ENCODE results near the gene TAF11L5. TPM values are rescaled to one million over a fixed set of nuclear protein-coding genes. Genes with fewer than 3 reads are reported as not detected.
"Not testable (repeated sequence)": the region's sequence is repeated elsewhere in the genome, so short reads cannot be mapped to it uniquely, and the experiment has no call there.

The TAF11L5 gene
- total RNA-seq, 2 donors from 2014 or later = not detected

DNA sequence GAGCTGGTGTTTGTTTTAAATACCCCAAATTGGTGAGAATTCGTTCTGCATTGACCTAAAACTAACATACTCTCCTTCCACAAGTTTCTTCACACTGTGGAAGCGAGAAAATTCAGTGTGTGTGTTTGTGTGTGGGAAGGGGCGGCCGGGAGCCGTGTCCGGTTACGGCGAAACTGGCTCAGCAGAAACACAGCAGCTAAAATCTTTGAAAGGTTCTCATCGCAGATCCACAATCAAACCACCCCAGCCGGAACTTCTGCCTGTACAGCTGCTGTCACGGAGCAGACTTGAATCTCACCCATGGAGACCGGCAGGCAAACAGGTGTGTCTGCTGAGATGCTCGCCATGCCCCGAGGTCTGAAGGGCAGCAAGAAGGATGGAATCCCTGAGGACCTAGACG lies 3.5 kb upstream of the TAF11L5 start, which contains the start of gene TAF11L4:
TAF11L4 (plus strand) TSS at position 301 of the 400 bp plus-strand sequence.
- not testable (repeated sequence) for H3K27ac Mint-ChIP-seq; ATAC-seq (replicated peaks); H3K4me3 Mint-ChIP-seq; H3K9me3 Mint-ChIP-seq; H3K4me1 Mint-ChIP-seq; H3K36me3 Mint-ChIP-seq (ENCODE audit: low read depth); H3K27me3 Mint-ChIP-seq

DNA sequence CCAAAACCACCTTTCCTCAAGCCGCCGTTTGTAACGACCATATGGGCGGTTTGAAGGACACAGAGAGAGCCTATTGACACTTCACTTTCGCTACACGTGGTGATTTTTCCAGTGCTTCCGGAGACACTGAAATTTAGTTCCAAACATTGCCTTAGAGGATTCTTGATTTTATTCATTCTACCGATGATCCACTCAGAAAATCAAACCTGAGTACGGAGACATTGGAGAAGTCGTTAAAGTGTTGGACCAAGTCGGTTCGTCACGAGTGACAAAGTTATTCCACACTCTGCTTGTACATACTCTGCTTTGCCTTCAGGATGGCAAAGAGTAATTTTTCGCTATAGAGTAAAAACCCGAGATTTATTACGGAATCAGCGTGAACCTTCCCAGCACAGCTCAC lies 1.5 kb downstream of the TAF11L5 start:
- H3K9me3 Mint-ChIP-seq; ATAC-seq (replicated peaks); H3K27ac Mint-ChIP-seq; H3K27me3 Mint-ChIP-seq; H3K4me1 Mint-ChIP-seq; H3K36me3 Mint-ChIP-seq (ENCODE audit: low read depth); H3K4me3 Mint-ChIP-seq: not testable (repeated sequence)

DNA sequence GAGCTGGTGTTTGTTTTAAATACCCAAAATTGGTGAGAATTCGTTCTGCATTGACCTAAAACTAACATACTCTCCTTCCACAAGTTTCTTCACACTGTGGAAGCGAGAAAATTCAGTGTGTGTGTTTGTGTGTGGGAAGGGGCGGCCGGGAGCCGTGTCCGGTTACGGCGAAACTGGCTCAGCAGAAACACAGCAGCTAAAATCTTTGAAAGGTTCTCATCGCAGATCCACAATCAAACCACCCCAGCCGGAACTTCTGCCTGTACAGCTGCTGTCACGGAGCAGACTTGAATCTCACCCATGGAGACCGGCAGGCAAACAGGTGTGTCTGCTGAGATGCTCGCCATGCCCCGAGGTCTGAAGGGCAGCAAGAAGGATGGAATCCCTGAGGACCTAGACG lies 3.3 kb downstream of the TAF11L5 start, which contains the start of gene TAF11L6:
TAF11L6 (plus strand) TSS at position 301 of the 400 bp plus-strand sequence.
- H3K4me3 Mint-ChIP-seq; H3K9me3 Mint-ChIP-seq; H3K27ac Mint-ChIP-seq; H3K27me3 Mint-ChIP-seq; H3K36me3 Mint-ChIP-seq (ENCODE audit: low read depth); ATAC-seq (replicated peaks); H3K4me1 Mint-ChIP-seq: not testable (repeated sequence)

Other genes starting within 250 kb of the TAF11L5 start
- gene TAF11L2, start 27.0 kb upstream of the TAF11L5 start, total RNA-seq = not detected
- not detected for gene TAF11L3, start 6.9 kb upstream of the TAF11L5 start, total RNA-seq
- gene TAF11L4, start 3.4 kb upstream of the TAF11L5 start, total RNA-seq = not detected
- not detected for gene TAF11L6, start 3.4 kb downstream of the TAF11L5 start, total RNA-seq
- not detected for gene TAF11L7, start 60.5 kb downstream of the TAF11L5 start, total RNA-seq
- not detected for gene TAF11L8, start 65.7 kb downstream of the TAF11L5 start, total RNA-seq
- not detected for gene TAF11L9, start 69.2 kb downstream of the TAF11L5 start, total RNA-seq
- not detected for gene TAF11L10, start 72.6 kb downstream of the TAF11L5 start, total RNA-seq
- gene TAF11L11, start 78.9 kb downstream of the TAF11L5 start, total RNA-seq = not detected
- gene TAF11L12, start 85.2 kb downstream of the TAF11L5 start, total RNA-seq = not detected
- gene TAF11L13, start 106.9 kb downstream of the TAF11L5 start, total RNA-seq = not detected
- not detected for gene TAF11L14, start 109.2 kb downstream of the TAF11L5 start, total RNA-seq